ENCODE results near the gene FAM217A. TPM values are rescaled to one million over a fixed set of nuclear protein-coding genes. Genes with fewer than 3 reads are reported as not detected.
A peak's percentile ranks its signal among the peaks of the same experiment; 100 is the strongest.

Gene FAM217A
- total and polyA plus RNA-seq, 9 of the 15 experiments (the other 6 are each of a cell fraction or from before 2014, with no cell fraction given) = not detected

- TF ChIP-seq AFF1 (IDR thresholded peaks at IDR 0.05; ENCODE audit: low read depth in 1 of 2, partially characterized antibody in 2 of 2) (peak in 1 of 2 experiments; percentile 36), HMBOX1 (IDR thresholded peaks at IDR 0.05) (peak; percentile 69; the same call in 1 of the 2 replicates), PBX2 (CRISPR knock-in tag; IDR thresholded peaks at IDR 0.05; ENCODE audit: low read depth) (no peak), PBX2 (tag; conservative IDR thresholded peaks at IDR 0.05; ENCODE audit: low read depth) (peak; percentile 29; the same call in 1 of the 2 replicates), TRIM24 (IDR thresholded peaks at IDR 0.05) (peak in 1 of 2 experiments; percentile 7; a peak in 1 of 4 replicates), TRIM25 (IDR thresholded peaks at IDR 0.05; ENCODE audit: borderline replicate concordance) (peak; percentile 72; the same call in 1 of the 2 replicates), ZNF316 (IDR thresholded peaks at IDR 0.05) (no peak), HDAC3 (IDR thresholded peaks at IDR 0.05; ENCODE audit: borderline replicate concordance, partially characterized antibody) (peak; percentile 25), CSDE1 (IDR thresholded peaks at IDR 0.05) (peak in 1 of 2 experiments; percentile 54; a peak in 1 of 4 replicates), ZNF507 (tag; conservative IDR thresholded peaks at IDR 0.05) (no peak)
- TF ChIP-seq, protein P1, sequence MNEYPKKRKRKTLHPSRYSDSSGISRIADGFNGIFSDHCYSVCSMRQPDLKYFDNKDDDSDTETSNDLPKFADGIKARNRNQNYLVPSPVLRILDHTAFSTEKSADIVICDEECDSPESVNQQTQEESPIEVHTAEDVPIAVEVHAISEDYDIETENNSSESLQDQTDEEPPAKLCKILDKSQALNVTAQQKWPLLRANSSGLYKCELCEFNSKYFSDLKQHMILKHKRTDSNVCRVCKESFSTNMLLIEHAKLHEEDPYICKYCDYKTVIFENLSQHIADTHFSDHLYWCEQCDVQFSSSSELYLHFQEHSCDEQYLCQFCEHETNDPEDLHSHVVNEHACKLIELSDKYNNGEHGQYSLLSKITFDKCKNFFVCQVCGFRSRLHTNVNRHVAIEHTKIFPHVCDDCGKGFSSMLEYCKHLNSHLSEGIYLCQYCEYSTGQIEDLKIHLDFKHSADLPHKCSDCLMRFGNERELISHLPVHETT (CRISPR knock-in tag; conservative IDR thresholded peaks at IDR 0.05 in 1 of 2, IDR thresholded peaks at IDR 0.05 in 1 of 2) = 0 out of 4 replicates have a peak, but pooled peaks of 1 of the 2 experiments have one; percentile 11
Observed at GRCh38 chr6:4020822-4021132, 58.2 kb downstream of the FAM217A start (continued).
